H9 (cell line): ENCODE data around the gene ZMYND8. TPM values are rescaled to one million over a fixed set of nuclear protein-coding genes. Genes with fewer than 3 reads are reported as not detected.
A peak's percentile ranks its signal among the peaks of the same experiment; 100 is the strongest.

ENCODE experiments used
- DNase-seq: peaks from one replicate; pipeline ENCODE4 v3.0.0-alpha.2; 2017
- H2AFZ ChIP-seq: one replicate; pipeline ENCODE4 v1.6.1; 2013; ENCODE audit warnings: mild to moderate bottlenecking, low read length, control low read depth, moderate library complexity
- H2AK5ac ChIP-seq: 2 replicates; pipeline ENCODE4 v1.6.1; 2013; ENCODE audit warnings: low read length, control low read depth, mixed read lengths; ENCODE audit not compliant: insufficient read length
- H2BK120ac ChIP-seq: one replicate; pipeline ENCODE4 v1.6.1; 2013; ENCODE audit warnings: low read depth, mild to moderate bottlenecking, low read length, control low read depth, inconsistent platforms; ENCODE audit not compliant: poor library complexity, severe bottlenecking
- H2BK12ac ChIP-seq: 2 replicates; pipeline ENCODE4 v1.6.1; 2013; ENCODE audit warnings: low read length, control low read depth, mixed read lengths, low read depth; ENCODE audit not compliant: insufficient read length
- H2BK15ac ChIP-seq: 2 replicates; pipeline ENCODE4 v1.6.1; 2013; ENCODE audit warnings: low read depth, low read length, control low read depth
- H2BK20ac ChIP-seq: one replicate; pipeline ENCODE4 v1.6.1; 2013; ENCODE audit warnings: low read depth, mild to moderate bottlenecking, low read length, control low read depth, inconsistent platforms; ENCODE audit not compliant: poor library complexity, severe bottlenecking
- H2BK5ac ChIP-seq: 2 replicates; pipeline ENCODE4 v1.6.1; 2013; ENCODE audit warnings: low read length, control low read depth, mixed read lengths; ENCODE audit not compliant: insufficient read length
- H3K14ac ChIP-seq: 2 replicates; pipeline ENCODE4 v1.6.1; 2013; ENCODE audit warnings: low read length, control low read depth; ENCODE audit not compliant: insufficient read depth
- H3K18ac ChIP-seq: 2 replicates; pipeline ENCODE4 v1.6.1; 2013; ENCODE audit warnings: low read depth, mild to moderate bottlenecking, mixed read lengths, low read length, control low read depth; ENCODE audit not compliant: insufficient read length
- H3K23ac ChIP-seq: 2 replicates; pipeline ENCODE4 v1.6.1; 2013; ENCODE audit warnings: low read length, control low read depth, mixed read lengths, low read depth; ENCODE audit not compliant: insufficient read length
- H3K23me2 ChIP-seq: 2 replicates; pipeline ENCODE4 v1.6.1; 2013; ENCODE audit warnings: low read depth, mild to moderate bottlenecking, mixed read lengths, low read length, control low read depth; ENCODE audit not compliant: insufficient read length, poor library complexity, severe bottlenecking
- H3K27ac ChIP-seq: 2 replicates; pipeline ENCODE4 v1.5.1; 2013; ENCODE audit warnings: low read length, control low read depth, mixed read lengths, low read depth; ENCODE audit not compliant: insufficient read length
- H3K27me3 ChIP-seq: 2 replicates; pipeline ENCODE4 v1.6.1; 2013; ENCODE audit warnings: low read length, control low read depth, inconsistent platforms; ENCODE audit not compliant: insufficient read depth
- H3K4ac ChIP-seq: 2 replicates; pipeline ENCODE4 v1.6.1; 2013; ENCODE audit warnings: low read depth, mild to moderate bottlenecking, control low read depth, inconsistent platforms, low read length, moderate library complexity
- H3K4me1 ChIP-seq: 2 replicates; pipeline ENCODE4 v1.6.1; 2013; ENCODE audit warnings: low read length, control low read depth, inconsistent platforms; ENCODE audit not compliant: insufficient read depth
- H3K4me2 ChIP-seq: 2 replicates; pipeline ENCODE4 v1.6.1; 2013; ENCODE audit warnings: low read length, control low read depth, mixed read lengths; ENCODE audit not compliant: insufficient read length, insufficient read depth
- H3K56ac ChIP-seq: 2 replicates; pipeline ENCODE4 v1.6.1; 2013; ENCODE audit warnings: low read depth, mild to moderate bottlenecking, mixed read lengths, low read length, control low read depth; ENCODE audit not compliant: insufficient read length
- H3K79me1 ChIP-seq: 2 replicates; pipeline ENCODE4 v1.6.1; 2013; ENCODE audit warnings: low read depth, mild to moderate bottlenecking, moderate library complexity, low read length, control low read depth, inconsistent platforms; ENCODE audit not compliant: insufficient read depth, poor library complexity, severe bottlenecking
- H3K79me2 ChIP-seq: 2 replicates; pipeline ENCODE4 v1.6.1; 2013; ENCODE audit warnings: low read length, control low read depth, inconsistent platforms; ENCODE audit not compliant: insufficient read depth
- H3K9ac ChIP-seq: 2 replicates; pipeline ENCODE4 v1.6.1; 2013; ENCODE audit warnings: low read length, control low read depth, mixed read lengths; ENCODE audit not compliant: insufficient read length; ENCODE audit errors: extremely low read depth
- H3K9me3 ChIP-seq: one replicate; pipeline ENCODE4 v1.6.1; 2013; ENCODE audit warnings: low read depth, low read length, inconsistent platforms; ENCODE audit not compliant: control insufficient read depth
- H3T11ph ChIP-seq: one replicate; pipeline ENCODE4 v1.6.1; 2013; ENCODE audit warnings: mild to moderate bottlenecking, low read length, control low read depth, inconsistent platforms
- H4K20me1 ChIP-seq: one replicate; pipeline ENCODE4 v1.6.1; 2013; ENCODE audit not compliant: control insufficient read depth, insufficient read length, insufficient read depth
- H4K5ac ChIP-seq: 2 replicates; pipeline ENCODE4 v1.6.1; 2013; ENCODE audit warnings: low read depth, mild to moderate bottlenecking, mixed read lengths, low read length, control low read depth; ENCODE audit not compliant: insufficient read length
- H4K8ac ChIP-seq: replicated peaks from 2 replicates; pipeline ENCODE4 v1.6.1; 2013; ENCODE audit warnings: low read length, control low read depth, mixed read lengths, low read depth; ENCODE audit not compliant: insufficient read length
- H4K91ac ChIP-seq: 2 replicates; pipeline ENCODE4 v1.6.1; 2013; ENCODE audit warnings: low read depth, mild to moderate bottlenecking, moderate library complexity, mixed read lengths, low read length, control low read depth; ENCODE audit not compliant: insufficient read length
- H3K27ac Mint-ChIP-seq, 3 experiments: 2 replicates in 2 of 3; 3 replicates in 1 of 3; pipeline ENCODE4 v1.8.0; 2020 to 2021; ENCODE audit warnings: mixed read lengths in 3 of 3, mild to moderate bottlenecking in 1 of 3, moderate library complexity in 1 of 3
- H3K27me3 Mint-ChIP-seq: 2 replicates; pipeline ENCODE4 v1.8.0; 2021; ENCODE audit warnings: low read depth, mild to moderate bottlenecking, moderate library complexity, mixed read lengths
- H3K36me3 Mint-ChIP-seq, 3 experiments: 2 replicates in 2 of 3; 3 replicates in 1 of 3; pipeline ENCODE4 v1.8.0; 2020 to 2021; ENCODE audit warnings: low read depth in 3 of 3, mixed read lengths in 3 of 3; ENCODE audit not compliant: insufficient read depth in 1 of 3
- H3K4me1 Mint-ChIP-seq, 2 experiments: 2 replicates each; pipeline ENCODE4 v1.8.0; 2020; ENCODE audit warnings: mixed read lengths in 2 of 2
- H3K4me3 Mint-ChIP-seq, 2 experiments: 2 replicates in 1 of 2; 3 replicates in 1 of 2; pipeline ENCODE4 v1.8.0; 2020 to 2021; ENCODE audit warnings: mild to moderate bottlenecking in 2 of 2, mixed read lengths in 2 of 2, moderate library complexity in 1 of 2
- H3K9me3 Mint-ChIP-seq, 2 experiments: 2 replicates in 1 of 2; 3 replicates in 1 of 2; pipeline ENCODE4 v1.8.0; 2020; ENCODE audit warnings: mild to moderate bottlenecking in 2 of 2, mixed read lengths in 2 of 2, moderate library complexity in 1 of 2
- WGBS: extraction: QIAGEN DNeasy Blood & Tissue Kit; methylation state at CpG from one replicate; pipeline ENCODE4 v1.1.7; 2013; ENCODE audit warnings: missing lambda C conversion rate, low lambda C conversion rate, mixed read lengths; ENCODE audit not compliant: insufficient read length; ENCODE audit errors: extremely low coverage; 5-methylcytosine and 5-hydroxymethylcytosine counted together
- total RNA-seq: library from RNA; stranded (reverse); gene quantifications from 2 replicates; pipeline ENCODE4 v1.2.1, GENCODE V29; 2021
- TF ChIP-seq, protein P1 (sequence below): fragments of 200-600 bp; sonication (generic); conservative IDR thresholded peaks from 3 replicates; pipeline ENCODE4 v1.8.0; 2021; ENCODE audit warnings: antibody characterized with exemption, mild to moderate bottlenecking

The ZMYND8 gene
- total RNA-seq, 1 experiment from 2014 or later, result 158 TPM

DNA sequence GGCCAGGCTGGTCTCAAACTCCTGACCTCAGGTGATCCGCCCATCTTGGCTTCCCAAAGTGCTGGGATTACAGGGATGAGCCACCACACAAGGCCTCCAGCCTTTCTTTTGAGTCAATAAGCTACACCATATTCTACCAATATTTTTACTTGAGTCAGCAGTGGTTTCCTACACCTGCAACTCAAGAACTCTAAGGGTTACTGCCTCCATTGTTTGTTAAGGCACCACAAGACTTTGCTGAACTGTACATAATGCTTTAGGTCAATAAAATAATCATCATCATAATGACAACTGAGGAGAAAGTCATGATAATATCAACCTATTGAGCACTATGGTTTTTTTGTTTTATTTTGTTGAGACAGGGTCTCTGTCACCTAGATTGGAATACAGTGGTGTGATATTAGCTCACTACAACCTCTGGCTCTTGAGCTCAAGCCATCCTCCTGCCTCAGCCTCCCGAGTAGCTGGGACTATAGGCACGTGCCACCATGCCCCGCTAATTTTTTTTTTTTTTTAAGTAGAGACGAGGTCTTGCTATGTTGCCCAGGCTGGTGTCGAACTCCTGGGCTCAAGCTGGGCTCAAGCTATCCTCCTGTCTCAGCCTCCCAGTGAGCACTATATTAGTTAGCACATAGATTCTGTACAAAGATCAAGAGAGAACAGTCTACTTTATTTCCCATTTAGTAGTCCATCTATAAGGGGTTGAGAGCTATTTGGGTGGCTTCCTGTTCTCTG, 34.9 kb upstream of the ZMYND8 start:
- Histone ChIP-seq H3K9ac (no peak overlapping the region), H2BK5ac (no peak overlapping the region), H3K56ac (no peak overlapping the region), H3K79me1 (no peaks in the 10 kb centered on the region), H3T11ph (no peak overlapping the region), H3K14ac (no peak overlapping the region), H3K79me2 (no peaks in the 10 kb centered on the region), H3K4ac (no peak overlapping the region), H2BK15ac (no peak overlapping the region), H3K4me1 (no peaks in the 10 kb centered on the region), H2BK20ac (no peak overlapping the region), H3K18ac (no peak overlapping the region), H3K4me2 (no peak overlapping the region), H4K91ac (no peak overlapping the region), H3K23me2 (no peaks in the 10 kb centered on the region), H4K5ac (no peak overlapping the region), H3K27me3 (no peaks in the 10 kb centered on the region), H2AK5ac (no peak overlapping the region), H3K27ac (no peak overlapping the region), H4K20me1 (no peaks in the 10 kb centered on the region), H3K23ac (no peak overlapping the region), H2BK120ac (no peak overlapping the region), H2BK12ac (no peak overlapping the region), H3K9me3 (no peaks in the 10 kb centered on the region), H4K8ac (no peak overlapping the region), H2AFZ (no peak overlapping the region)
- TF ChIP-seq, protein P1, sequence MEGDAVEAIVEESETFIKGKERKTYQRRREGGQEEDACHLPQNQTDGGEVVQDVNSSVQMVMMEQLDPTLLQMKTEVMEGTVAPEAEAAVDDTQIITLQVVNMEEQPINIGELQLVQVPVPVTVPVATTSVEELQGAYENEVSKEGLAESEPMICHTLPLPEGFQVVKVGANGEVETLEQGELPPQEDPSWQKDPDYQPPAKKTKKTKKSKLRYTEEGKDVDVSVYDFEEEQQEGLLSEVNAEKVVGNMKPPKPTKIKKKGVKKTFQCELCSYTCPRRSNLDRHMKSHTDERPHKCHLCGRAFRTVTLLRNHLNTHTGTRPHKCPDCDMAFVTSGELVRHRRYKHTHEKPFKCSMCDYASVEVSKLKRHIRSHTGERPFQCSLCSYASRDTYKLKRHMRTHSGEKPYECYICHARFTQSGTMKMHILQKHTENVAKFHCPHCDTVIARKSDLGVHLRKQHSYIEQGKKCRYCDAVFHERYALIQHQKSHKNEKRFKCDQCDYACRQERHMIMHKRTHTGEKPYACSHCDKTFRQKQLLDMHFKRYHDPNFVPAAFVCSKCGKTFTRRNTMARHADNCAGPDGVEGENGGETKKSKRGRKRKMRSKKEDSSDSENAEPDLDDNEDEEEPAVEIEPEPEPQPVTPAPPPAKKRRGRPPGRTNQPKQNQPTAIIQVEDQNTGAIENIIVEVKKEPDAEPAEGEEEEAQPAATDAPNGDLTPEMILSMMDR, result no peak
- Mint-ChIP-seq H3K27ac (peak overlapping the region in 1 of 3 experiments; percentile 34; a peak in 2 of 7 replicates), H3K9me3 (peaks cover 0 to 3% of the 10 kb centered on the region in 2 experiments; a peak in 2 of 5 replicates), H3K36me3 (0 out of 7 replicates have a peak, but pooled peaks cover 0 to 2% (median 0%) of the 10 kb centered on the region in 3 experiments), H3K4me3 (no peak overlapping the region), H3K27me3 (no peaks in the 10 kb centered on the region), H3K4me1 (peaks cover 2 to 6% of the 10 kb centered on the region in 2 experiments; a peak in 3 of 4 replicates)
- DNase-seq, result no peak
- no CpG with 5 or more reads among the region's 6 CpGs for WGBS
